LNCAP (cell line): ENCODE results near the gene GOLPH3L.

Experiments used
- CTCF ChIP-seq: fragments of 450-650 bp; IDR thresholded peaks from 2 replicates; pipeline ENCODE4 v1.5.1; 2017; ENCODE audit warnings: mild to moderate bottlenecking

GOLPH3L gene

GRCh38 chr1:150621497-150622302 is 75.3 kb downstream of the GOLPH3L start:
- peak; percentile 83 for TF ChIP-seq CTCF

GRCh38 chr1:150620919-150621318 is 76.0 kb downstream of the GOLPH3L start:
- TF ChIP-seq CTCF = no peak

- peak; percentile 72 for TF ChIP-seq CTCF
These were observed 77.1 kb downstream of the GOLPH3L start for GRCh38 chr1:150619576-150620509.

GRCh38 chr1:150615346-150616201 is 81.4 kb downstream of the GOLPH3L start:
- no peak for TF ChIP-seq CTCF

- no peak for TF ChIP-seq CTCF
These were observed 83.7 kb downstream of the GOLPH3L start for GRCh38 chr1:150613061-150613920.

- no peak for TF ChIP-seq CTCF
These were observed 85.0 kb downstream of the GOLPH3L start for GRCh38 chr1:150612014-150612345.
